Lower lobe of right lung (tissue), 2 donors: ENCODE data around the gene RAB24. TPM values are rescaled to one million over a fixed set of nuclear protein-coding genes. Genes with fewer than 3 reads are reported as not detected.

Source experiments
- ATAC-seq, 2 donors: fragments of 200-7000 bp; cut with Tn5 transposase; one replicate each; pipeline ENCODE4 v1.9.1; 2020 to 2022; ENCODE audit warnings: mild to moderate bottlenecking in 2 of 2, moderate library complexity in 2 of 2
- DNase-seq: peaks from one replicate; pipeline ENCODE4 v3.0.0-alpha.2; 2020
- H3K27ac ChIP-seq: fragments of 200-600 bp; one replicate; pipeline ENCODE4 v1.8.0; 2022
- H3K27me3 ChIP-seq: fragments of 200-600 bp; one replicate; pipeline ENCODE4 v1.8.0; 2022; ENCODE audit warnings: low read depth
- H3K36me3 ChIP-seq: fragments of 200-600 bp; one replicate; pipeline ENCODE4 v1.8.0; 2022; ENCODE audit warnings: mild to moderate bottlenecking
- H3K4me1 ChIP-seq: fragments of 200-600 bp; one replicate; pipeline ENCODE4 v1.8.0; 2022
- H3K4me3 ChIP-seq: fragments of 200-600 bp; one replicate; pipeline ENCODE4 v1.8.0; 2022; ENCODE audit warnings: mild to moderate bottlenecking
- H3K9me3 ChIP-seq: fragments of 200-600 bp; one replicate; pipeline ENCODE4 v1.8.0; 2022
- CTCF ChIP-seq: fragments of 200-600 bp; IDR thresholded peaks from one replicate; pipeline ENCODE4 v1.8.0; 2022; ENCODE audit warnings: antibody characterized with exemption, mild to moderate bottlenecking
- intact Hi-C: fragments of 100-400 bp; cut with DNase I; formaldehyde crosslinking; loops from one replicate; pipeline ENCODE4 v1.11.0; 2022
- total RNA-seq: library from RNA; stranded (reverse); fragmentation: NEBNext Ultra II Directional; extraction: Animal tissue kit (Norgen Biotek cat#: 25700); gene quantifications from one replicate; pipeline ENCODE4 v1.2.1, GENCODE V29; 2021
- donor health status: DM: no; HTN: yes; CAD: no; lungs with severe emphysema.

The RAB24 gene
- total RNA-seq, 1 donor from 2014 or later = 41.6 TPM

- H3K4me1 ChIP-seq = peaks cover 5% of the 10 kb centered on the region
- intact Hi-C loops = no loop called here
- no peak overlapping the region for H3K27ac ChIP-seq
- DNase-seq (peak; percentile 30), ATAC-seq (no peak)
- no peak overlapping the region for H3K4me3 ChIP-seq
- peaks cover 68% of the 10 kb centered on the region for H3K36me3 ChIP-seq
- no peaks in the 10 kb centered on the region for H3K9me3 ChIP-seq
- TF ChIP-seq CTCF = no peak
- no peaks in the 10 kb centered on the region for H3K27me3 ChIP-seq
Observed at GRCh38 chr5:177330991-177331842, 27.7 kb upstream of the RAB24 start.

GRCh38 chr5:177329883-177330282 is 26.4 kb upstream of the RAB24 start:
- intact Hi-C loops = no loop called here
- no peak overlapping the region for H3K27ac ChIP-seq
- H3K36me3 ChIP-seq = peaks cover 55% of the 10 kb centered on the region
- peak; percentile 30 for DNase-seq
- no peak for ATAC-seq
- no peaks in the 10 kb centered on the region for H3K9me3 ChIP-seq
- H3K4me3 ChIP-seq = no peak overlapping the region
- no peaks in the 10 kb centered on the region for H3K27me3 ChIP-seq
- H3K4me1 ChIP-seq = peaks cover 5% of the 10 kb centered on the region
- TF ChIP-seq CTCF = no peak

GRCh38 chr5:177328545-177329231 is 25.2 kb upstream of the RAB24 start:
- Histone ChIP-seq H3K36me3 (peaks cover 43% of the 10 kb centered on the region), H3K4me1 (peaks cover 5% of the 10 kb centered on the region), H3K27ac (no peak overlapping the region), H3K27me3 (no peaks in the 10 kb centered on the region), H3K4me3 (no peak overlapping the region), H3K9me3 (no peaks in the 10 kb centered on the region)
- TF ChIP-seq CTCF = no peak
- intact Hi-C loops = no loop called here
- peak; percentile 31 for DNase-seq
- no peak for ATAC-seq

- Histone ChIP-seq H3K9me3 (no peaks in the 10 kb centered on the region), H3K27me3 (no peaks in the 10 kb centered on the region), H3K4me1 (peaks cover 5% of the 10 kb centered on the region), H3K27ac (peak overlapping the region; percentile 53), H3K36me3 (peaks cover 34% of the 10 kb centered on the region), H3K4me3 (no peak overlapping the region)
- intact Hi-C loops = no loop called here
- TF ChIP-seq CTCF = no peak
- peak; percentile 42 for DNase-seq
- ATAC-seq = peak; percentile 48 to 49
Observed at GRCh38 chr5:177327539-177328522, 24.3 kb upstream of the RAB24 start.

- ATAC-seq (no peak), DNase-seq (peak; percentile 11)
- H3K9me3 ChIP-seq = no peaks in the 10 kb centered on the region
- H3K4me1 ChIP-seq = peaks cover 5% of the 10 kb centered on the region
- H3K27me3 ChIP-seq = no peaks in the 10 kb centered on the region
- intact Hi-C loops = no loop called here
- H3K27ac ChIP-seq = no peak overlapping the region
- no peak overlapping the region for H3K4me3 ChIP-seq
- peaks cover 15% of the 10 kb centered on the region for H3K36me3 ChIP-seq
- no peak for TF ChIP-seq CTCF
Observed at GRCh38 chr5:177325868-177326381, 22.4 kb upstream of the RAB24 start.
